H1 (cell line): ENCODE data around the gene ALK. TPM values are rescaled to one million over a fixed set of nuclear protein-coding genes. Genes with fewer than 3 reads are reported as not detected.

Source experiments
- CTCF ChIA-PET: fragments of 300-600 bp; sonication (Branson Sonifier 250); formaldehyde crosslinking; loops from one replicate; lab custom pipeline; 2021; ENCODE audit not compliant: partially characterized antibody; lab: Charles Lee
- POLR2A ChIA-PET: fragments of 300-600 bp; sonication (Branson Sonifier 250); formaldehyde crosslinking; loops from one replicate; lab custom pipeline; 2021; ENCODE audit warnings: inconsistent platforms; ENCODE audit not compliant: partially characterized antibody; lab: Charles Lee
- DNase-seq, 2 experiments: peaks; one replicate each; pipeline versions ENCODE4 v3.0.0 to v3.0.0-alpha.2; 2010 to 2022; ENCODE audit warnings: low spot score in 2 of 2, low read depth in 1 of 2, mixed read lengths in 1 of 2
- FAIRE-seq: peaks from 2 replicates; lab custom pipeline; 2011; peaks lifted over from hg19 to GRCh38; lab: Jason Lieb, UNC
- H2AFZ ChIP-seq: 2 replicates; pipeline ENCODE4 v1.8.1; 2012; ENCODE audit warnings: low read length, inconsistent platforms
- H2AK5ac ChIP-seq: 2 replicates; pipeline ENCODE4 v1.6.1; 2013; ENCODE audit warnings: low read depth, low read length
- H2BK120ac ChIP-seq: replicated peaks from 2 replicates; pipeline ENCODE3; 2013; ENCODE audit warnings: low read depth, low read length, inconsistent platforms
- H2BK12ac ChIP-seq: 2 replicates; pipeline ENCODE4 v1.6.1; 2013; ENCODE audit warnings: low read depth, low read length
- H2BK15ac ChIP-seq: 2 replicates; pipeline ENCODE4 v1.6.1; 2013; ENCODE audit warnings: low read length
- H2BK20ac ChIP-seq: 2 replicates; pipeline ENCODE4 v1.6.1; 2013; ENCODE audit warnings: low read length
- H2BK5ac ChIP-seq: 2 replicates; pipeline ENCODE4 v1.6.1; 2013; ENCODE audit warnings: low read depth, low read length
- H3K14ac ChIP-seq: 2 replicates; pipeline ENCODE4 v1.6.1; 2013; ENCODE audit warnings: inconsistent platforms; ENCODE audit not compliant: insufficient read length
- H3K18ac ChIP-seq: 2 replicates; pipeline ENCODE4 v1.6.1; 2013; ENCODE audit warnings: low read length; ENCODE audit errors: extremely low read depth
- H3K23ac ChIP-seq: 2 replicates; pipeline ENCODE4 v1.6.1; 2013; ENCODE audit warnings: inconsistent platforms; ENCODE audit not compliant: insufficient read length
- H3K23me2 ChIP-seq: 2 replicates; pipeline ENCODE4 v1.6.1; 2013; ENCODE audit warnings: low read depth, low read length
- H3K27ac ChIP-seq: 2 replicates; pipeline ENCODE4 v1.6.1; 2011; ENCODE audit warnings: low read depth, low read length, inconsistent platforms
- H3K27me3 ChIP-seq, 4 experiments: replicated peaks in 1 of 4; 1 replicate in 1 of 4; 2 replicates in 3 of 4; pipeline versions ENCODE4 v1.6.1 to v1.8.1; 2011 to 2013; ENCODE audit warnings: low read length in 3 of 4, mild to moderate bottlenecking in 3 of 4, inconsistent platforms in 2 of 4, mixed read lengths in 2 of 4, moderate library complexity in 1 of 4; ENCODE audit not compliant: control insufficient read depth in 3 of 4, insufficient read depth in 3 of 4; ENCODE audit errors: extremely low read depth in 1 of 4
- H3K36me3 ChIP-seq, 4 experiments: 2 replicates each; pipeline versions ENCODE4 v1.6.1 to v1.8.1; 2011 to 2013; ENCODE audit warnings: mild to moderate bottlenecking in 4 of 4, low read length in 3 of 4, moderate library complexity in 2 of 4, control low read depth in 1 of 4, inconsistent platforms in 1 of 4; ENCODE audit not compliant: insufficient read depth in 4 of 4, control insufficient read depth in 2 of 4
- H3K4ac ChIP-seq: replicated peaks from 2 replicates; pipeline ENCODE3; 2013; ENCODE audit warnings: low read length, low read depth, mixed read lengths, inconsistent platforms; ENCODE audit not compliant: insufficient read length
- H3K4me1 ChIP-seq, 4 experiments: replicated peaks in 1 of 4; 1 replicate in 1 of 4; 2 replicates in 3 of 4; pipeline versions ENCODE4 v1.6.1 to v1.8.1; 2011 to 2013; ENCODE audit warnings: low read length in 3 of 4, inconsistent platforms in 2 of 4, mixed read lengths in 1 of 4; ENCODE audit not compliant: insufficient read depth in 4 of 4, control insufficient read depth in 3 of 4
- H3K4me2 ChIP-seq, 2 experiments: 2 replicates each; pipeline versions ENCODE4 v1.6.1 to v1.8.1; 2011 to 2013; ENCODE audit warnings: low read depth in 2 of 2, low read length in 2 of 2, control low read depth in 1 of 2, inconsistent platforms in 1 of 2, mild to moderate bottlenecking in 1 of 2; ENCODE audit not compliant: insufficient read depth in 1 of 2
- H3K4me3 ChIP-seq, 4 experiments: fragments of 200-600, 300-600 bp in 1 of 4; sonication (generic), shearing (Covaris generic), sonication (Bioruptor Twin) in 1 of 4; 2 replicates each; pipeline versions ENCODE4 v1.5.1 to v1.8.1; 2011 to 2016; ENCODE audit warnings: low read length in 4 of 4, low read depth in 3 of 4, control low read depth in 2 of 4, inconsistent platforms in 2 of 4, mild to moderate bottlenecking in 2 of 4, mixed read lengths in 1 of 4, moderate library complexity in 1 of 4; ENCODE audit not compliant: insufficient read depth in 2 of 4; ENCODE audit errors: extremely low read depth in 1 of 4
- H3K56ac ChIP-seq: replicated peaks from 2 replicates; pipeline ENCODE3; 2013; ENCODE audit warnings: low read depth, mild to moderate bottlenecking, mixed read lengths, low read length, inconsistent platforms; ENCODE audit not compliant: insufficient read length
- H3K79me1 ChIP-seq: 2 replicates; pipeline ENCODE4 v1.6.1; 2013; ENCODE audit warnings: low read depth, low read length, control low read depth
- H3K79me2 ChIP-seq, 2 experiments: 2 replicates each; pipeline versions ENCODE4 v1.6.1 to v1.8.1; 2012 to 2013; ENCODE audit warnings: low read length in 2 of 2, mild to moderate bottlenecking in 2 of 2, inconsistent platforms in 1 of 2; ENCODE audit not compliant: insufficient read depth in 2 of 2, control insufficient read depth in 1 of 2
- H3K9ac ChIP-seq, 4 experiments: replicated peaks in 1 of 4; 1 replicate in 1 of 4; 2 replicates in 3 of 4; pipeline versions ENCODE4 v1.6.1 to v1.8.1; 2011 to 2013; ENCODE audit warnings: low read depth in 3 of 4, low read length in 3 of 4, control low read depth in 2 of 4, mild to moderate bottlenecking in 2 of 4, moderate library complexity in 2 of 4, inconsistent platforms in 1 of 4; ENCODE audit errors: extremely low read depth in 1 of 4
- H3K9me3 ChIP-seq, 2 experiments: 2 replicates each; pipeline versions ENCODE4 v1.6.1 to v1.8.1; 2012 to 2013; ENCODE audit warnings: mild to moderate bottlenecking in 2 of 2, moderate library complexity in 2 of 2, control low read depth in 1 of 2, inconsistent platforms in 1 of 2, low read depth in 1 of 2, low read length in 1 of 2, mixed read lengths in 1 of 2; ENCODE audit not compliant: insufficient read depth in 2 of 2
- H4K20me1 ChIP-seq, 2 experiments: replicated peaks in 1 of 2; 2 replicates each; pipeline versions ENCODE3 to v1.8.1; 2011 to 2013; ENCODE audit warnings: inconsistent platforms in 2 of 2, low read length in 2 of 2, mild to moderate bottlenecking in 1 of 2; ENCODE audit not compliant: insufficient read depth in 2 of 2, control insufficient read depth in 1 of 2
- H4K5ac ChIP-seq: 2 replicates; pipeline ENCODE4 v1.6.1; 2013; ENCODE audit warnings: low read length, low read depth, mixed read lengths, inconsistent platforms; ENCODE audit not compliant: insufficient read length
- H4K8ac ChIP-seq: 2 replicates; pipeline ENCODE4 v1.8.0; 2013; ENCODE audit warnings: mild to moderate bottlenecking, moderate library complexity, low read length, inconsistent platforms; ENCODE audit not compliant: insufficient read depth; ENCODE audit errors: extremely low read depth
- H4K91ac ChIP-seq: replicated peaks from 2 replicates; pipeline ENCODE3; 2013; ENCODE audit warnings: low read length, mixed read lengths, inconsistent platforms; ENCODE audit not compliant: insufficient read length
- ATF2 ChIP-seq: IDR thresholded peaks from 2 replicates; pipeline ENCODE4 v1.6.1; 2012; ENCODE audit warnings: low read length, inconsistent platforms
- CEBPB ChIP-seq: IDR thresholded peaks from 2 replicates; pipeline ENCODE4 v1.6.1; 2012; ENCODE audit warnings: low read depth, low read length
- CHD1 ChIP-seq: IDR thresholded peaks from 2 replicates; pipeline ENCODE4 v1.6.1; 2012; ENCODE audit warnings: low read depth, low read length, improper control_type of control experiment
- CTCF ChIP-seq, 3 experiments: IDR thresholded peaks; 1 replicate in 2 of 3; 2 replicates in 1 of 3; pipeline versions ENCODE4 v1.5.1 to v1.6.1; 2011; ENCODE audit warnings: low read length in 3 of 3, mild to moderate bottlenecking in 3 of 3, inconsistent platforms in 2 of 3, low read depth in 1 of 3, moderate library complexity in 1 of 3; ENCODE audit not compliant: insufficient read depth in 1 of 3; ENCODE audit errors: control extremely low read depth in 1 of 3
- MAFK ChIP-seq: IDR thresholded peaks from 2 replicates; pipeline ENCODE4 v1.6.1; 2012; ENCODE audit warnings: low read depth, mild to moderate bottlenecking, improper control_type of control experiment, low read length
- PHF8 ChIP-seq: fragments of 200-600 bp; sonication (generic); conservative IDR thresholded peaks from 2 replicates; pipeline ENCODE4 v1.7.1; 2012; ENCODE audit warnings: low read depth, mild to moderate bottlenecking, inconsistent platforms, low read length, moderate library complexity
- SIX5 ChIP-seq: IDR thresholded peaks from 2 replicates; pipeline ENCODE4 v1.6.1; 2011; ENCODE audit warnings: mild to moderate bottlenecking, low read depth, low read length
- TAF1 ChIP-seq: IDR thresholded peaks from 2 replicates; pipeline ENCODE4 v1.6.1; 2011; ENCODE audit warnings: mild to moderate bottlenecking, low read depth, low read length
- TAF7 ChIP-seq: optimal IDR thresholded peaks from 2 replicates; pipeline ENCODE3; 2011; ENCODE audit warnings: low read depth, mild to moderate bottlenecking, inconsistent platforms, low read length, moderate library complexity, borderline replicate concordance
- WGBS, 2 experiments: shearing (Covaris generic) in 1 of 2; methylation state at CpG; one replicate each; pipeline versions ENCODE4 v1.1.6 to v1.1.7; 2013 to 2015; ENCODE audit warnings: low lambda C conversion rate in 2 of 2, mixed read lengths in 2 of 2, inconsistent platforms in 1 of 2, low coverage in 1 of 2, missing lambda C conversion rate in 1 of 2; ENCODE audit not compliant: insufficient replicate concordance in 2 of 2, insufficient coverage in 1 of 2, insufficient read length in 1 of 2; ENCODE audit errors: extremely low coverage in 1 of 2, missing lambda C conversion rate in 1 of 2; 5-methylcytosine and 5-hydroxymethylcytosine counted together
- polyA plus RNA-seq, 7 experiments: library from polyadenylated mRNA; depleted of rRNA in 3 of 7; stranded (reverse) in 5 of 7; unstranded in 2 of 7; fragments of >200 nt in 5 of 7; fragments of 200-250 nt in 2 of 7; gene quantifications; 1 replicate in 5 of 7; 2 replicates in 1 of 7; 4 replicates in 1 of 7; pipeline versions ENCODE4 v1.2.1 to v1.2.3, GENCODE V29; 2011 to 2013; ENCODE audit warnings: missing spikeins in 2 of 7, mixed read lengths in 2 of 7
- total RNA-seq: library from RNA; stranded (reverse); fragmentation: NEBNext Ultra II Directional; extraction: Animal tissue kit (Norgen Biotek cat#: 25700); gene quantifications from 2 replicates; pipeline ENCODE4 v1.2.1, GENCODE V29; 2021
- TF ChIP-seq, protein P1 (sequence below): IDR thresholded peaks from 2 replicates; pipeline ENCODE4 v1.6.1; 2012; ENCODE audit warnings: inconsistent platforms

The ALK gene
- total and polyA plus RNA-seq, 2 of the 8 experiments (the other 6 are each of a cell fraction or from before 2014, with no cell fraction given): 0.02 to 0.09 TPM

- Histone ChIP-seq H3K9me3 (no peaks in the 10 kb centered on the region), H3K14ac (no peak overlapping the region), H2AK5ac (no peak overlapping the region), H4K5ac (no peak overlapping the region), H3K79me1 (no peaks in the 10 kb centered on the region), H3K56ac (no peak overlapping the region), H3K27ac (no peak overlapping the region), H2BK12ac (no peak overlapping the region), H3K18ac (no peak overlapping the region), H2BK120ac (no peak overlapping the region), H3K4me1 (no peaks in the 10 kb centered on the region), H3K4me2 (no peak overlapping the region), H3K23ac (no peak overlapping the region), H3K36me3 (no peaks in the 10 kb centered on the region), H2BK5ac (no peak overlapping the region), H3K27me3 (no peaks in the 10 kb centered on the region), H4K20me1 (no peaks in the 10 kb centered on the region), H3K9ac (no peak overlapping the region), H3K79me2 (no peaks in the 10 kb centered on the region), H3K23me2 (no peaks in the 10 kb centered on the region), H2BK20ac (no peak overlapping the region; the same call in 1 of the 2 replicates), H2AFZ (peak overlapping the region; percentile 8; the same call in 1 of the 2 replicates), H3K4ac (no peak overlapping the region), H3K4me3 (no peak overlapping the region), H4K8ac (no peak overlapping the region), H2BK15ac (no peak overlapping the region), H4K91ac (no peak overlapping the region)
- ChIA-PET POLR2A (no interaction called here), CTCF (interaction anchor here (0.7 to 4.3 kb wide), 11 partner anchors 11 to 728 kb away, joined by 3 to 61 read pairs (median 4); no protein-coding TSS in a partner anchor)
- DNase-seq (no peak), FAIRE-seq (no peak)
- WGBS, 2 experiments: 76% methylated on average over 4 of the region's 4 CpGs; no CpG with 5 or more reads in 1 of the 2 experiments
- TF ChIP-seq ATF2 (no peak), SIX5 (no peak), PHF8 (no peak), CEBPB (no peak), CTCF (IDR thresholded peaks at IDR 0.05; ENCODE audit: control extremely low read depth in 1 of 3, insufficient read depth in 1 of 3, low read depth in 1 of 3, low read length in 3 of 3) (peak; percentile 58 to 65 (median 61)), CHD1 (no peak), TAF1 (no peak), TAF7 (no peak), MAFK (no peak)
- TF ChIP-seq, protein P1, sequence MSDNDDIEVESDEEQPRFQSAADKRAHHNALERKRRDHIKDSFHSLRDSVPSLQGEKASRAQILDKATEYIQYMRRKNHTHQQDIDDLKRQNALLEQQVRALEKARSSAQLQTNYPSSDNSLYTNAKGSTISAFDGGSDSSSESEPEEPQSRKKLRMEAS: no peak
Observed at GRCh38 chr2:29295845-29296244, 625.5 kb downstream of the ALK start.
